ENCODE results near the gene DIPK1B. TPM values are rescaled to one million over a fixed set of nuclear protein-coding genes. Genes with fewer than 3 reads are reported as not detected.
A peak's percentile ranks its signal among the peaks of the same experiment; 100 is the strongest.
"Not testable (repeated sequence)": the region's sequence is repeated elsewhere in the genome, so short reads cannot be mapped to it uniquely, and the experiment has no call there.

Gene DIPK1B
- total RNA-seq, 1 donor from 2014 or later, result 60.5 TPM

DNA sequence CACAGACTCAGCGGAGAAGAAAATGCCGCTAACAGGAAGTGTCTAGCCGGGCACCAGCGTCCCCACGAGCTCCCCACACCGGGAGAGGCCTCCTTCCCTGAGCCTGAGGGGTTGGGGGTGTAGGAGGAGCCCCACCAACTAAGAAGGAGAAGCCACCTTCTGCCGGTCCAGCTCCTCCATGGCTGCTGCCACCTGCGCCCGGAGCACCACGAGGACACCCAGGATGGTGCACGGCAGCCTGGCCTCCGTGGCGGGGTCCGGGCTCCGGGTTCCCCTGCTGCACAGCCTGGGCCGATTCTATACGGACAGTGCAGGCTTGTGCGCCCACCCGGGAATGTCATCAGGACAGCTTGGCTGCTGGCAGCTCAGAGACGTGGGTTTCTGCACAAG lies 45.4 kb downstream of the DIPK1B start:
- Mint-ChIP-seq H3K36me3 (no peaks in the 10 kb centered on the region), H3K4me1 (peaks cover 3% of the 10 kb centered on the region), H3K4me3 (no peak overlapping the region), H3K27me3 (ENCODE audit: low read depth) (peaks cover under 1% of the 10 kb centered on the region), H3K27ac (no peak overlapping the region), H3K9me3 (peaks cover under 1% of the 10 kb centered on the region)
- TF ChIP-seq CTCF (IDR thresholded peaks at IDR 0.05; ENCODE audit: unreplicated experiment), result no peak
- DNase-seq (ENCODE audit: low spot score in 2 of 2, unreplicated experiment in 2 of 2), result no peak

DNA sequence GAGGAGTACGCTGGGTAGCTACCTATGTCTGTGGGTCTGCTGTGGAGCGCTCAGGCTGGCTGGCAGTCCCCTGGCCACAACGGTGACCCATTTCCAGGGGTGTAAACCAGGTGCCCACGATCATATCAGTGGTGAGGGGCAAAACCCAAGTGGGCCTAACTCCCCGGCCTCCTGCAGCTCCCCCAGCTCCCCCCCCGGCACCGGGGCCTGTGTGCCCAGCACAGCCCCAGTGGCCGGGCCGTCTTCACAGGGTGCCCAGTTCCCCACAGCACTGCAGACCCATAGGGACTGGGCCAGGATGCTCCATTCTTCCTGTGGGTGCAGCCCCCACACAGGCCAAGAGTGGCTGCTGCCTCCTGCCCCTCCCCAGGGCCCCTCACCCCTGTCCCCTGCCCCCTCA lies 46.6 kb downstream of the DIPK1B start:
- no peak overlapping the region for H3K27ac Mint-ChIP-seq
- no peak overlapping the region for H3K4me3 Mint-ChIP-seq
- no peak for DNase-seq (ENCODE audit: low spot score in 2 of 2, unreplicated experiment in 2 of 2)
- H3K4me1 Mint-ChIP-seq, result peaks cover 3% of the 10 kb centered on the region
- no peaks in the 10 kb centered on the region for H3K27me3 Mint-ChIP-seq (ENCODE audit: low read depth)
- no peaks in the 10 kb centered on the region for H3K36me3 Mint-ChIP-seq
- no peaks in the 10 kb centered on the region for H3K9me3 Mint-ChIP-seq
- no peak for TF ChIP-seq CTCF (IDR thresholded peaks at IDR 0.05; ENCODE audit: unreplicated experiment)

GRCh38 chr9:136759436-136760325 lies 47.3 kb downstream of the DIPK1B start:
- Mint-ChIP-seq H3K9me3 (no peaks in the 10 kb centered on the region), H3K27me3 (ENCODE audit: low read depth) (no peaks in the 10 kb centered on the region), H3K36me3 (no peaks in the 10 kb centered on the region), H3K27ac (no peak overlapping the region), H3K4me3 (no peak overlapping the region), H3K4me1 (peaks cover 3% of the 10 kb centered on the region)
- no peak for TF ChIP-seq CTCF (IDR thresholded peaks at IDR 0.05; ENCODE audit: unreplicated experiment)
- no peak for DNase-seq (ENCODE audit: low spot score in 2 of 2, unreplicated experiment in 2 of 2)

GRCh38 chr9:136760424-136760823 lies 48.1 kb downstream of the DIPK1B start:
- Mint-ChIP-seq H3K27ac (no peak overlapping the region), H3K4me1 (peaks cover 3% of the 10 kb centered on the region), H3K4me3 (no peak overlapping the region), H3K27me3 (ENCODE audit: low read depth) (no peaks in the 10 kb centered on the region), H3K9me3 (no peaks in the 10 kb centered on the region), H3K36me3 (no peaks in the 10 kb centered on the region)
- no peak for DNase-seq (ENCODE audit: low spot score in 2 of 2, unreplicated experiment in 2 of 2)
- TF ChIP-seq CTCF (IDR thresholded peaks at IDR 0.05; ENCODE audit: unreplicated experiment), result no peak

DNA sequence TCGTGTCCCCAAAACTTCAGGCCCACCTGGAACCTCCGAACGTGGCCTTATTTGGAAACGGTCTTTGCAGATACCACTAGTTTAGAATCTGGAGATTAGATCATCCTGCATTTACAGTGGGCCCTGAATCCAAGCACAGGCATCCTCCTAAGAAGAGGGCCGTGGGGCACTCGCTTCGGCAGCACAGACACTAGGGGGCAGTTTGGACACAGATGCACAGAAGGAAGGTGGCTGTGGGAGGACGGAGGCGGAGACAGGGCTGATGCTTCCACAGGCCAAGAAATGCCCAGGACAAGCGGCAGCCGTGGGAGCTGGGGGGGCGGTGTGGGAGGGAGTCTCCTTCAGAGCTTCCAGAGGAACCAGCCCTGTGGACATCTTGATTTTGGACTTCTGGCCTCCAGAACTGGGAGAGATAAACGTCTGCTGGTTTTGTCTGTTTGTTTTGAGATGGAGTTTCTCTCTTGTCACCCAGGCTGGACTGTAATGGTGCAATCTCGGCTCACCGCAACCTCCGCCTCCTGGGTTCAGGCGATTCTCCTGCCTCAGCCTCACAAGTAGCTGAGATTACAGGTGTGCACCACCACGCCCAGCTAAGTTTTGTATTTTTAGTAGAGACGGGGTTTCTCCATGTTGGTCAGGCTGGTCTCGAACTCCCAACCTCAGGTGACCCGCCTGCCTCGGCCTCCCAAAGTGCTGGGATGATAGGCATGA lies 48.6 kb downstream of the DIPK1B start:
- not testable (repeated sequence) for H3K27ac Mint-ChIP-seq; H3K27me3 Mint-ChIP-seq (ENCODE audit: low read depth); H3K36me3 Mint-ChIP-seq; H3K9me3 Mint-ChIP-seq; H3K4me3 Mint-ChIP-seq; H3K4me1 Mint-ChIP-seq
- peak; percentile 32 for TF ChIP-seq CTCF (IDR thresholded peaks at IDR 0.05; ENCODE audit: unreplicated experiment)
- DNase-seq (ENCODE audit: low spot score in 2 of 2, unreplicated experiment in 2 of 2), result peak in 1 of 2 experiments; percentile 65

Measured in mesothelial cell of epicardium (in vitro differentiated cells).